GM19193 (cell line): Measurements from ENCODE around the gene SLC1A6.

Experiments used
- POLR2A ChIP-seq: IDR thresholded peaks from 4 replicates; pipeline ENCODE4 v1.6.1; 2011; ENCODE audit not compliant: insufficient read depth, insufficient read length; ENCODE audit errors: extremely low read depth

SLC1A6 gene

GRCh38 chr19:14972676-14973075 is 7.0 kb downstream of the SLC1A6 start:
- TF ChIP-seq POLR2A = no peak

- TF ChIP-seq POLR2A = no peak
These were observed 8.2 kb downstream of the SLC1A6 start for GRCh38 chr19:14971474-14971873.

DNA sequence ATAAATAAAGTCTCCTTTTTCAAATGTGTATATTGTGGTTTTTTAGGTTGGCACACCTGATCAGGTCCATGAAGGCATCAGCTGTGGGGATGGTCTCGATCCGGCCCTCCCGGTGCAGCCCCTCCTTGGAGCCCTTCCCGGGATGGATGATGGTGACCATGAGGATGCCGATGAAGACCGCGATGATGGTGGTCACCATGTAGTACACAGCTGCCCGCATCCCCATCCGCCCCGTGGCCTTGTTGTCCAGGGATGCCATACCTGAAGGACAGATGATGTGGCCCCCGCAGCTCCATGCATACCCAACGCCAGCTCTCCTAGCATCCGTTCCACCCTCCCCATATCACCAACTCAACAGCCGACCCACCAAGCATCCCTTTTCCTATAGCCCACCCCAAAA is 11.4 kb downstream of the SLC1A6 start:
- no peak for TF ChIP-seq POLR2A

GRCh38 chr19:14961956-14962685 is 17.5 kb downstream of the SLC1A6 start:
- TF ChIP-seq POLR2A = no peak

DNA sequence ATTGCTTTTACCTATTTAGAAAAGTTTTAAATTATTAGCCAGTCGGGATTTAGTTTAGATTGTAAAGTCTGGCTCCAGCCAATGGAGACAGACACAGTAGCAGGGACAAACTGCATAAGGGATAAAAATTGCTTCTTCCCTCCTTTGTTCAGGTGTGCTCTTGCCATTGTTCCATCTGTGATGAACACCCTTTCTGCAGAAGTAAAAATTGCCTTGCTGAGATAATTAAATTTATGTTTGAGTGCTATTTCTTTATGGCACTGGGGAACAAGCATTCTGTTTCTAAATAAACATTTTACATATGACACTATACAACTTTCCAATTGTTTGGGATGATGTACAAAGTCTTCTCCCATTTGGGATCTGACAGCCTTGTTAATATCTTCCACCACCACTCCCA is 20.4 kb downstream of the SLC1A6 start:
- no peak for TF ChIP-seq POLR2A

GRCh38 chr19:14957464-14957863 is 22.2 kb downstream of the SLC1A6 start:
- no peak for TF ChIP-seq POLR2A

- TF ChIP-seq POLR2A = no peak
These were observed 25.5 kb downstream of the SLC1A6 start for GRCh38 chr19:14954071-14954655.

- TF ChIP-seq POLR2A = no peak
These were observed 26.9 kb downstream of the SLC1A6 start for GRCh38 chr19:14952767-14953166.

- no peak for TF ChIP-seq POLR2A
These were observed 29.2 kb downstream of the SLC1A6 start for GRCh38 chr19:14950421-14950820.

DNA sequence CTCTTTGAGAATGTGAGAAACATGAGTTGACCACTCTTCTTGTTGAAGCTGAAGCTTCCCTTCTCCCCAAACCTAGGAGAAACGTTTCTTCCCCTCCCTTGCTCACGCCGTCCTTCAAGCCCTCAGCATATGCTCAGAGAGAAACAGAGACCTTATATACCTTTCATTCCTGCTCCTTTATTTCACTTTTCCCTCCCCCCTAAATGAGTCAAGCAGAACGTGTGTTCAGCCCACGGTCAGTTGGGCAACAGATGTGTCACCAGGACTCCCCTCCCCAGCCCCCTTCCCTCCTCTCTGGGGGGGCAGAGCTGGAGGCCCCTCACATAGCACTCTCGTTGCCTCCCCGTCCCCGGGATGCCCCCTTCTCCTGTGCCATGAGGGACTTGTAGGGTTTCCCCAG is 29.8 kb downstream of the SLC1A6 start:
- no peak for TF ChIP-seq POLR2A

DNA sequence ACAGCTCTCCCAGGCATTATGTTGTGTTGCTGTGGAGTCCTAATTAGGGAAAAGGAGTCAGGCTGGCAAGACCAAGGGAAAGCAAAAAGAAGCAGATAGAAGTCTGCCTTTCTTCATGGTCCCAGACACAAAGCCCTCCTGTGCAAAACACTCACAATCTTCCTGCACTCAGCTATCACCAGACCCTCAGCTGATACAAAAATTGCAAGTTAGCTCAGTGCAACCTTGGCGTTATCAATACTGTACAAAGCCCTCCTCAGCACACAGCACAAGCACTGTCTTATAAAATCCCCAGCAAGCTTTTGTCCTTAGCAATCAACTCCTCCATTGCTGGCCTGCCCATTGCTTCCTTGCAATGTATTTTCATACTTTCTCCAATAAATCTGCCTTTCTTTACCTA is 35.2 kb downstream of the SLC1A6 start:
- no peak for TF ChIP-seq POLR2A

- no peak for TF ChIP-seq POLR2A
These were observed 36.1 kb downstream of the SLC1A6 start for GRCh38 chr19:14943601-14944000.

DNA sequence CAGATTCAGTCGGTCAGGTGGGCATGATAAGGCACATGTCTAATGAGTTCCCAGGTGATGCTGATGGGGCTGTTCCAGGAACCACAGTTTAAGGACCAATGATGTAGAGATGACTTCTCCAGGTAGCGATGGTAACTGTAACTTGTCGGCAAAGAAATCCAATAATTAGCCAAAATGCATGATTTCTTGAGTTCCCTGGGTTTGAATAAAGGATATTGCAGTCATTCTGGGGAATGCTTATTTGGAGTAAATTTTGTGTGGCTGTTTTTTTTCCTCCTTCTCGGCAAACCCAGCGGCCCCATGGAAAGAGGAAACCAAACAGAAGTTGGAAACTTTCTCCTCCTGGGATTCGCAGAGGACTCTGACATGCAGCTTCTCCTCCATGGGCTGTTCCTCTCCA is 38.5 kb downstream of the SLC1A6 start, which contains the start of gene OR7C2:
OR7C2 (plus strand) TSS at position 301 of the 400 bp plus-strand sequence; CDS start at position 301, 0 bp downstream.
- no peak for TF ChIP-seq POLR2A

DNA sequence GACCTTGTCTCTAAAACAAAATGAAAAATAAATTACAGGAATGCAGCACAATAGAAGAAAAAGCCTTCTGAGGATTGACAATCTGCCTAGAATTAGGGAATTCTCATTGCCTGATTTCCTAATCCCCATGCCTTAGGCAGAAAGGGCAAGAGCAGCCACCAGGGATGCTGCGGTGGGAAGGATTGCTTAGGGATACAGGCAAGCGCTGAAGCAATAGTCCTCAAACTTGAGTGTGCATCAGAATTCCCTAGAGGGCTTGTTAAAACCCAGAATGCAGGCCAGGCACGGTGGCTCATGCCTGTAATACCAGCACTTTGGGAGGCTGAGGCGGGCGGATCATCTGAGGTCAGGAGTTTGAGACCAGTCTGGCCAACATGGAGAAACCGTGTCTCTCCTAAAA is 39.4 kb downstream of the SLC1A6 start:
- TF ChIP-seq POLR2A = no peak

DNA sequence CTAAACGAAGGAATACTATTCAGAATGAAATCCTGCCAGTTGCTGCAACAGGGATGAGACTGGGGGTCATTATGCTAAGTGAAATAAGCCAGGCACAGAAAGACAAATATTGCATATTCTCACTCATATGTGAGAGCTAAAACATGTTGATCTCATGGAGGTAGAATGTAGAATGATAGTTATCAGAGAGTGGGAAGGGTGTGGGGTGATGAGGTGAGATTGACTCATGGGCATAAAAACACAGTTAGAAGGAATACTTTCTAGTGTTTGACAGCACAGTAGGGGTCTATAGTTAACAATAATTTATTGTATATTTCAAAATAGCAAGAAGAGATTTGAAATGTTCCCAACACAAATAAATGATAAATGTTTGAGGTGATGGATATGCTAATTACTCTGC is 46.2 kb downstream of the SLC1A6 start:
- TF ChIP-seq POLR2A = no peak

DNA sequence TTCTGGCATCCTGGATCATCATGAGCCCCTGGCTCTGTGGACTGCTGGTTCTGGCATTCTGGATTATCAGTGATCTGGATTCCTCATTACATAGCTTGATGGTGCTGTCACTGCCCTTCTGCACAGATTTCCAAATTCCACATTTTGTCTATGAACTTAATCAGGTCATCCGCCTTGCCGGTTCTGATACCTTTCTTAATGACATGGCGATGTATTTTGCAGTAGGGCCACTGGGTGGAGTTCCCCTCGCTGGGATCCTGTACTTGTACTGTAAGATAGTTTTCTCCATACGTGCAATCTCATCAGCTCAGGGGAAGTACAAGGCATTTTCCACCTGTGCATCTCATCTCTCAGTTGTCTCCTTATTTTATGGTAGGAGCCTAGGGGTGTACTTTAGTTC is 62.8 kb downstream of the SLC1A6 start:
- TF ChIP-seq POLR2A = no peak
